ENCODE results near the gene PSMD9.
A peak's percentile ranks its signal among the peaks of the same experiment; 100 is the strongest.
"Not testable (repeated sequence)": the region's sequence is repeated elsewhere in the genome, so short reads cannot be mapped to it uniquely, and the experiment has no call there.

The PSMD9 gene

DNA sequence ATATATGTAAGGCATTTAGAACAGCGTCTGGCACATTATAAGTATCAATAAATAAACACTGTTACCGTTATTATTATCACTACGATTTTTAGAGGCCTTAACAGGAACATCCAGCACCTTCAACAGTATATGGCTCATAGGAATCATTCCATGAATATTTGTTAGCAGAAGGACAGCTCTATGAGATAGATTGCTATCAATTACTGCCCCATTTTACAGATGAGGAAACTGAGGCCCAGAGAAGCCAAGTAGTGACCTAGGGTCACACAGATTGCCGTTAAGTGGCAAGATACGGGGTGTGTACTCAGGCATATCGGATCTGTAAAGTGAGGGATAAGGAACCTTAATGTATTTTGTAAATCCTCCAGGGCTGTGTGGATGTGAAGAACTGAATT is 510 bp upstream of the PSMD9 start:
- H3K27me3 ChIP-seq (ENCODE audit: insufficient read depth, poor library complexity, severe bottlenecking): no peaks in the 10 kb centered on the region
- H3K27ac ChIP-seq (replicated peaks): peak overlapping the region; percentile 35
- TF ChIP-seq POLR2AphosphoS5 (IDR thresholded peaks at IDR 0.05; ENCODE audit: low read depth) (no peak), GABPA (IDR thresholded peaks at IDR 0.05; ENCODE audit: low read depth) (no peak), SPI1 (IDR thresholded peaks at IDR 0.05; ENCODE audit: borderline replicate concordance, low read depth) (no peak)
- TF ChIP-seq, protein P1, sequence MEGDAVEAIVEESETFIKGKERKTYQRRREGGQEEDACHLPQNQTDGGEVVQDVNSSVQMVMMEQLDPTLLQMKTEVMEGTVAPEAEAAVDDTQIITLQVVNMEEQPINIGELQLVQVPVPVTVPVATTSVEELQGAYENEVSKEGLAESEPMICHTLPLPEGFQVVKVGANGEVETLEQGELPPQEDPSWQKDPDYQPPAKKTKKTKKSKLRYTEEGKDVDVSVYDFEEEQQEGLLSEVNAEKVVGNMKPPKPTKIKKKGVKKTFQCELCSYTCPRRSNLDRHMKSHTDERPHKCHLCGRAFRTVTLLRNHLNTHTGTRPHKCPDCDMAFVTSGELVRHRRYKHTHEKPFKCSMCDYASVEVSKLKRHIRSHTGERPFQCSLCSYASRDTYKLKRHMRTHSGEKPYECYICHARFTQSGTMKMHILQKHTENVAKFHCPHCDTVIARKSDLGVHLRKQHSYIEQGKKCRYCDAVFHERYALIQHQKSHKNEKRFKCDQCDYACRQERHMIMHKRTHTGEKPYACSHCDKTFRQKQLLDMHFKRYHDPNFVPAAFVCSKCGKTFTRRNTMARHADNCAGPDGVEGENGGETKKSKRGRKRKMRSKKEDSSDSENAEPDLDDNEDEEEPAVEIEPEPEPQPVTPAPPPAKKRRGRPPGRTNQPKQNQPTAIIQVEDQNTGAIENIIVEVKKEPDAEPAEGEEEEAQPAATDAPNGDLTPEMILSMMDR (IDR thresholded peaks at IDR 0.05; ENCODE audit: insufficient read depth, low read length): no peak
- TF ChIP-seq, protein P2, sequence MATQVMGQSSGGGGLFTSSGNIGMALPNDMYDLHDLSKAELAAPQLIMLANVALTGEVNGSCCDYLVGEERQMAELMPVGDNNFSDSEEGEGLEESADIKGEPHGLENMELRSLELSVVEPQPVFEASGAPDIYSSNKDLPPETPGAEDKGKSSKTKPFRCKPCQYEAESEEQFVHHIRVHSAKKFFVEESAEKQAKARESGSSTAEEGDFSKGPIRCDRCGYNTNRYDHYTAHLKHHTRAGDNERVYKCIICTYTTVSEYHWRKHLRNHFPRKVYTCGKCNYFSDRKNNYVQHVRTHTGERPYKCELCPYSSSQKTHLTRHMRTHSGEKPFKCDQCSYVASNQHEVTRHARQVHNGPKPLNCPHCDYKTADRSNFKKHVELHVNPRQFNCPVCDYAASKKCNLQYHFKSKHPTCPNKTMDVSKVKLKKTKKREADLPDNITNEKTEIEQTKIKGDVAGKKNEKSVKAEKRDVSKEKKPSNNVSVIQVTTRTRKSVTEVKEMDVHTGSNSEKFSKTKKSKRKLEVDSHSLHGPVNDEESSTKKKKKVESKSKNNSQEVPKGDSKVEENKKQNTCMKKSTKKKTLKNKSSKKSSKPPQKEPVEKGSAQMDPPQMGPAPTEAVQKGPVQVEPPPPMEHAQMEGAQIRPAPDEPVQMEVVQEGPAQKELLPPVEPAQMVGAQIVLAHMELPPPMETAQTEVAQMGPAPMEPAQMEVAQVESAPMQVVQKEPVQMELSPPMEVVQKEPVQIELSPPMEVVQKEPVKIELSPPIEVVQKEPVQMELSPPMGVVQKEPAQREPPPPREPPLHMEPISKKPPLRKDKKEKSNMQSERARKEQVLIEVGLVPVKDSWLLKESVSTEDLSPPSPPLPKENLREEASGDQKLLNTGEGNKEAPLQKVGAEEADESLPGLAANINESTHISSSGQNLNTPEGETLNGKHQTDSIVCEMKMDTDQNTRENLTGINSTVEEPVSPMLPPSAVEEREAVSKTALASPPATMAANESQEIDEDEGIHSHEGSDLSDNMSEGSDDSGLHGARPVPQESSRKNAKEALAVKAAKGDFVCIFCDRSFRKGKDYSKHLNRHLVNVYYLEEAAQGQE (IDR thresholded peaks at IDR 0.05; ENCODE audit: insufficient replicate concordance, low read depth): no peak
- DNase-seq (ENCODE audit: low read depth in 1 of 2, low spot score in 1 of 2): no peak
- peak overlapping the region; percentile 23 for H3K4me3 ChIP-seq (replicated peaks; ENCODE audit: insufficient read depth, low read length)

DNA sequence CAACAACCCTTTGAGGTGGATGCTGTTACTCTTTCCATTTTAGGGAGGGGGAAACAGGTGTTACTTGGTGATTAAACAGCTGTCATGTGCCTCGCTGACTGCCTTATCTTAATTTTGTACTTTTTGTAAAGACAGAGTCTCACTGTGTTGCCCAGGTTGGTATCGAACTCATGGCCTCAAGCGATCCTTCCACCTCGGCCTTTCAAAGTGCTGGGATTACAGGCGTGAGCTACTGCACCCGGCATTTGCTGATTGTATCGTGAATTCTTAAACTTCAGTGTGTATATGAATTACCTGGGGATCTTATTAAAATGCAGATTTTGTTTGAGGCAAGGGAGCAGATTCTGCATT is 659 bp downstream of the PSMD9 start:
- H3K4me3 ChIP-seq (replicated peaks; ENCODE audit: insufficient read depth, low read length): peak overlapping the region; percentile 83
- TF ChIP-seq GABPA (IDR thresholded peaks at IDR 0.05; ENCODE audit: low read depth) (no peak), SPI1 (IDR thresholded peaks at IDR 0.05; ENCODE audit: borderline replicate concordance, low read depth) (no peak), POLR2AphosphoS5 (IDR thresholded peaks at IDR 0.05; ENCODE audit: low read depth) (no peak)
- TF ChIP-seq, protein P2 (IDR thresholded peaks at IDR 0.05; ENCODE audit: insufficient replicate concordance, low read depth): no peak
- TF ChIP-seq, protein P1 (IDR thresholded peaks at IDR 0.05; ENCODE audit: insufficient read depth, low read length): no peak
- H3K27ac ChIP-seq (replicated peaks): peak overlapping the region; percentile 79
- no peak for DNase-seq (ENCODE audit: low read depth in 1 of 2, low spot score in 1 of 2)
- no peaks in the 10 kb centered on the region for H3K27me3 ChIP-seq (ENCODE audit: insufficient read depth, poor library complexity, severe bottlenecking)

DNA sequence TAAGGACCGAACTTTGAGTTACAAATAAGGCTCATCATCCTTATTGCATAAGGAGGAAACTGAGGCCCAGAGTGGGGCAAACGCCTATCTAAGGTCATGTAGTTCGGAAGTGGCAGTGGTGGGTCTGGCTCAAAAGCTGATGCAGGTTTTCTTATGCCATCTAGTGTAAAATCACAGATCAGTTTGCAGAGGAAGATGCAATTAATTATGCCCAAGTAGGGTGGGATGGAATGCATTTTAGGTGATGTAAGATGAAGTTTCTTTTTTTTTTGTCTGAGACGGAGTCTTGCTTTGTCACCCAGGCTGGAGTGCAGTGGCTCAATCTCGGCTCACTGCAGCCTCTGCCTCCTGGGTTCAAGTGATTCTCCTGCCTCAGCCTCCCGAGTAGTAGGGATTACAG is 1.1 kb downstream of the PSMD9 start:
- Histone ChIP-seq H3K4me3 (replicated peaks; ENCODE audit: insufficient read depth, low read length) (peak overlapping the region; percentile 83), H3K27ac (replicated peaks) (peak overlapping the region; percentile 79)
- not testable (repeated sequence) for DNase-seq (ENCODE audit: low read depth in 1 of 2, low spot score in 1 of 2); H3K27me3 ChIP-seq (ENCODE audit: insufficient read depth, poor library complexity, severe bottlenecking)

DNA sequence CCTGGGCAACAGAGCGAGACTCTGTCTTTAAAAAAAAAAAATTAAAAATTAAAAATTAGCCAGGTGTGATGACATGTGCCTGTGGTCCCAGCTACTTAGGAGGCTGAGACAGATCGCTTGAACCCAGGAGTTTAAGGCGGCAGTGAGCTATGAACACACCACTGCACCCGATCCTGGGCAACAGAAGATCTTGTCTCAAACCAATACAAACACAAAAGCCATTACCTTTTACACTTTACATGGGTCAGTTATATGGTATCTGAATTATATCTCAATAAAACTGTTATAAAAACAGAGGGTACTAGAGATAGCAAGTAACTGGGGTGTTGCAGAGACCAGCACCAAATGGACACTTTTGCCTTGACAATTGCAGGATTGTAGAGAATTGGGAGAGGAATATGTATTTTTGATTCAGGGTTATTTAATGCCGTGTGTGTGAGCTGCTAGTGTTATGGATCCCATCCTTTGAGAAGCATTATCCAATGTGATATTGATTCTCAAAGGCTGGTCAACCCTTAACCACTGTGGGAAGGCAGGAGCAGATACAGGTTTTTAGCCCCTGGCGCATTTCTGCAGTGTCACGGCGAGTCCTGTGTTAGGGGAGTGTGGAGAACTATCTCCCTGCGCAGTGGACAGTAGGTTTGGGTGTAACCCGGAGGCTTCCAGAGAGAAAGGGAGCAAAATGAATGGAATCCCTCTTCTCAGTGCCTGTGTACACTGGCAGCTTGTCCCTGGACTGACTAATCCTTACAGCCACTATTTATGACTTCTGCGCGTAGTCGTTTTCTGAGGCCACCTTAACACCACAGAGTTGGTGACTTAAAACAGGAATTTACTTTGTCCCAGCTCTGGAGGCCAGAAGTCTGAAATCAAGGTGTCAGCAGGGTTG is 4.3 kb downstream of the PSMD9 start:
- DNase-seq (ENCODE audit: low read depth in 1 of 2, low spot score in 1 of 2): no peak
- Histone ChIP-seq H3K27ac (replicated peaks) (no peak overlapping the region), H3K4me3 (replicated peaks; ENCODE audit: insufficient read depth, low read length) (no peak overlapping the region), H3K27me3 (ENCODE audit: insufficient read depth, poor library complexity, severe bottlenecking) (no peaks in the 10 kb centered on the region)
- TF ChIP-seq, protein P1 (IDR thresholded peaks at IDR 0.05; ENCODE audit: insufficient read depth, low read length): no peak
- TF ChIP-seq, protein P2 (IDR thresholded peaks at IDR 0.05; ENCODE audit: insufficient replicate concordance, low read depth): no peak
- TF ChIP-seq GABPA (IDR thresholded peaks at IDR 0.05; ENCODE audit: low read depth): no peak
- no peak for TF ChIP-seq SPI1 (IDR thresholded peaks at IDR 0.05; ENCODE audit: borderline replicate concordance, low read depth)
- TF ChIP-seq POLR2AphosphoS5 (IDR thresholded peaks at IDR 0.05; ENCODE audit: low read depth): no peak
